Uterus (tissue), 2 donors: Measurements from ENCODE around the gene WWOX.

ENCODE experiments used
- POLR2A ChIP-seq, 2 donors: fragments of 450-650 bp; IDR thresholded peaks; one replicate each; pipeline ENCODE4 v1.6.1; 2016; ENCODE audit warnings: antibody characterized with exemption in 2 of 2, mild to moderate bottlenecking in 1 of 2, moderate library complexity in 1 of 2
- TF ChIP-seq, protein P1 (sequence below), 4 experiments: fragments of 200-600 bp in 2 of 4; fragments of 450-650 bp in 2 of 4; sonication (generic) in 2 of 4; IDR thresholded peaks; one replicate each; pipeline ENCODE4 v1.5.1; 2016 to 2019; ENCODE audit warnings: antibody characterized with exemption in 4 of 4, mild to moderate bottlenecking in 2 of 4, moderate library complexity in 1 of 4

DNA sequence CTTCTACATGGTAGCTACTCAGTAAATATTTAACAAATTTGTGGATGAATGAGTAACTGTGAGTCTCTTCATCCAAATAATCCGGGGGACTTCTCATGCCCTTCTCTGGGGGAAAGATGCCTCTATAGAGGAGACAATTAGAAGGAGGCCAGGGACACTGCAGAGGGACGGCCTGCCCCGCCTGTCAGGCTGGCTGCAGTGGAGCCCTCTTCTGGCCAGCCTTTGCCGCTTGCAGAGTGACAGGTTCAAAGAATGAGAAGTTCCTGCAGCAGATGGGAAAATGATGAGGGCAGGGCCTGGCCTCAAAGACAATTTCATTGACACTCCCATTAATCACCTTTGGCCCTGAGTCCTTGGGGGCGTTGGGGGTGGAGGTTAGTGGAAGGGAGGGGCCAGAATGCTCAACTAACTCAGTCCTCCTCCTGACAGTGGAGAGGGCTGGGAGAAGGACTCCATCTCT lies 1162.1 kb downstream of the WWOX start:
- TF ChIP-seq, protein P1, sequence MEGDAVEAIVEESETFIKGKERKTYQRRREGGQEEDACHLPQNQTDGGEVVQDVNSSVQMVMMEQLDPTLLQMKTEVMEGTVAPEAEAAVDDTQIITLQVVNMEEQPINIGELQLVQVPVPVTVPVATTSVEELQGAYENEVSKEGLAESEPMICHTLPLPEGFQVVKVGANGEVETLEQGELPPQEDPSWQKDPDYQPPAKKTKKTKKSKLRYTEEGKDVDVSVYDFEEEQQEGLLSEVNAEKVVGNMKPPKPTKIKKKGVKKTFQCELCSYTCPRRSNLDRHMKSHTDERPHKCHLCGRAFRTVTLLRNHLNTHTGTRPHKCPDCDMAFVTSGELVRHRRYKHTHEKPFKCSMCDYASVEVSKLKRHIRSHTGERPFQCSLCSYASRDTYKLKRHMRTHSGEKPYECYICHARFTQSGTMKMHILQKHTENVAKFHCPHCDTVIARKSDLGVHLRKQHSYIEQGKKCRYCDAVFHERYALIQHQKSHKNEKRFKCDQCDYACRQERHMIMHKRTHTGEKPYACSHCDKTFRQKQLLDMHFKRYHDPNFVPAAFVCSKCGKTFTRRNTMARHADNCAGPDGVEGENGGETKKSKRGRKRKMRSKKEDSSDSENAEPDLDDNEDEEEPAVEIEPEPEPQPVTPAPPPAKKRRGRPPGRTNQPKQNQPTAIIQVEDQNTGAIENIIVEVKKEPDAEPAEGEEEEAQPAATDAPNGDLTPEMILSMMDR (IDR thresholded peaks at IDR 0.05) = no peak
- no peak for TF ChIP-seq POLR2A (IDR thresholded peaks at IDR 0.05)
